H9 (cell line): Measurements from ENCODE around the gene CTNNA3. TPM values are rescaled to one million over a fixed set of nuclear protein-coding genes. Genes with fewer than 3 reads are reported as not detected.

ENCODE experiments used
- DNase-seq: peaks from one replicate; pipeline ENCODE4 v3.0.0-alpha.2; 2017
- H2AFZ ChIP-seq: one replicate; pipeline ENCODE4 v1.6.1; 2013; ENCODE audit warnings: mild to moderate bottlenecking, low read length, control low read depth, moderate library complexity
- H2AK5ac ChIP-seq: 2 replicates; pipeline ENCODE4 v1.6.1; 2013; ENCODE audit warnings: low read length, control low read depth, mixed read lengths; ENCODE audit not compliant: insufficient read length
- H2BK120ac ChIP-seq: one replicate; pipeline ENCODE4 v1.6.1; 2013; ENCODE audit warnings: low read depth, mild to moderate bottlenecking, low read length, control low read depth, inconsistent platforms; ENCODE audit not compliant: poor library complexity, severe bottlenecking
- H2BK12ac ChIP-seq: 2 replicates; pipeline ENCODE4 v1.6.1; 2013; ENCODE audit warnings: low read length, control low read depth, mixed read lengths, low read depth; ENCODE audit not compliant: insufficient read length
- H2BK15ac ChIP-seq: 2 replicates; pipeline ENCODE4 v1.6.1; 2013; ENCODE audit warnings: low read depth, low read length, control low read depth
- H2BK20ac ChIP-seq: one replicate; pipeline ENCODE4 v1.6.1; 2013; ENCODE audit warnings: low read depth, mild to moderate bottlenecking, low read length, control low read depth, inconsistent platforms; ENCODE audit not compliant: poor library complexity, severe bottlenecking
- H2BK5ac ChIP-seq: 2 replicates; pipeline ENCODE4 v1.6.1; 2013; ENCODE audit warnings: low read length, control low read depth, mixed read lengths; ENCODE audit not compliant: insufficient read length
- H3K14ac ChIP-seq: 2 replicates; pipeline ENCODE4 v1.6.1; 2013; ENCODE audit warnings: low read length, control low read depth; ENCODE audit not compliant: insufficient read depth
- H3K18ac ChIP-seq: 2 replicates; pipeline ENCODE4 v1.6.1; 2013; ENCODE audit warnings: low read depth, mild to moderate bottlenecking, mixed read lengths, low read length, control low read depth; ENCODE audit not compliant: insufficient read length
- H3K23ac ChIP-seq: 2 replicates; pipeline ENCODE4 v1.6.1; 2013; ENCODE audit warnings: low read length, control low read depth, mixed read lengths, low read depth; ENCODE audit not compliant: insufficient read length
- H3K23me2 ChIP-seq: 2 replicates; pipeline ENCODE4 v1.6.1; 2013; ENCODE audit warnings: low read depth, mild to moderate bottlenecking, mixed read lengths, low read length, control low read depth; ENCODE audit not compliant: insufficient read length, poor library complexity, severe bottlenecking
- H3K27ac ChIP-seq: 2 replicates; pipeline ENCODE4 v1.5.1; 2013; ENCODE audit warnings: low read length, control low read depth, mixed read lengths, low read depth; ENCODE audit not compliant: insufficient read length
- H3K27me3 ChIP-seq: 2 replicates; pipeline ENCODE4 v1.6.1; 2013; ENCODE audit warnings: low read length, control low read depth, inconsistent platforms; ENCODE audit not compliant: insufficient read depth
- H3K4ac ChIP-seq: 2 replicates; pipeline ENCODE4 v1.6.1; 2013; ENCODE audit warnings: low read depth, mild to moderate bottlenecking, control low read depth, inconsistent platforms, low read length, moderate library complexity
- H3K4me1 ChIP-seq: 2 replicates; pipeline ENCODE4 v1.6.1; 2013; ENCODE audit warnings: low read length, control low read depth, inconsistent platforms; ENCODE audit not compliant: insufficient read depth
- H3K4me2 ChIP-seq: 2 replicates; pipeline ENCODE4 v1.6.1; 2013; ENCODE audit warnings: low read length, control low read depth, mixed read lengths; ENCODE audit not compliant: insufficient read length, insufficient read depth
- H3K56ac ChIP-seq: 2 replicates; pipeline ENCODE4 v1.6.1; 2013; ENCODE audit warnings: low read depth, mild to moderate bottlenecking, mixed read lengths, low read length, control low read depth; ENCODE audit not compliant: insufficient read length
- H3K79me1 ChIP-seq: 2 replicates; pipeline ENCODE4 v1.6.1; 2013; ENCODE audit warnings: low read depth, mild to moderate bottlenecking, moderate library complexity, low read length, control low read depth, inconsistent platforms; ENCODE audit not compliant: insufficient read depth, poor library complexity, severe bottlenecking
- H3K79me2 ChIP-seq: 2 replicates; pipeline ENCODE4 v1.6.1; 2013; ENCODE audit warnings: low read length, control low read depth, inconsistent platforms; ENCODE audit not compliant: insufficient read depth
- H3K9ac ChIP-seq: 2 replicates; pipeline ENCODE4 v1.6.1; 2013; ENCODE audit warnings: low read length, control low read depth, mixed read lengths; ENCODE audit not compliant: insufficient read length; ENCODE audit errors: extremely low read depth
- H3K9me3 ChIP-seq: one replicate; pipeline ENCODE4 v1.6.1; 2013; ENCODE audit warnings: low read depth, low read length, inconsistent platforms; ENCODE audit not compliant: control insufficient read depth
- H3T11ph ChIP-seq: one replicate; pipeline ENCODE4 v1.6.1; 2013; ENCODE audit warnings: mild to moderate bottlenecking, low read length, control low read depth, inconsistent platforms
- H4K20me1 ChIP-seq: one replicate; pipeline ENCODE4 v1.6.1; 2013; ENCODE audit not compliant: control insufficient read depth, insufficient read length, insufficient read depth
- H4K5ac ChIP-seq: 2 replicates; pipeline ENCODE4 v1.6.1; 2013; ENCODE audit warnings: low read depth, mild to moderate bottlenecking, mixed read lengths, low read length, control low read depth; ENCODE audit not compliant: insufficient read length
- H4K8ac ChIP-seq: replicated peaks from 2 replicates; pipeline ENCODE4 v1.6.1; 2013; ENCODE audit warnings: low read length, control low read depth, mixed read lengths, low read depth; ENCODE audit not compliant: insufficient read length
- H4K91ac ChIP-seq: 2 replicates; pipeline ENCODE4 v1.6.1; 2013; ENCODE audit warnings: low read depth, mild to moderate bottlenecking, moderate library complexity, mixed read lengths, low read length, control low read depth; ENCODE audit not compliant: insufficient read length
- H3K27ac Mint-ChIP-seq, 3 experiments: 2 replicates in 2 of 3; 3 replicates in 1 of 3; pipeline ENCODE4 v1.8.0; 2020 to 2021; ENCODE audit warnings: mixed read lengths in 3 of 3, mild to moderate bottlenecking in 1 of 3, moderate library complexity in 1 of 3
- H3K27me3 Mint-ChIP-seq: 2 replicates; pipeline ENCODE4 v1.8.0; 2021; ENCODE audit warnings: low read depth, mild to moderate bottlenecking, moderate library complexity, mixed read lengths
- H3K36me3 Mint-ChIP-seq, 3 experiments: 2 replicates in 2 of 3; 3 replicates in 1 of 3; pipeline ENCODE4 v1.8.0; 2020 to 2021; ENCODE audit warnings: low read depth in 3 of 3, mixed read lengths in 3 of 3; ENCODE audit not compliant: insufficient read depth in 1 of 3
- H3K4me1 Mint-ChIP-seq, 2 experiments: 2 replicates each; pipeline ENCODE4 v1.8.0; 2020; ENCODE audit warnings: mixed read lengths in 2 of 2
- H3K4me3 Mint-ChIP-seq, 2 experiments: 2 replicates in 1 of 2; 3 replicates in 1 of 2; pipeline ENCODE4 v1.8.0; 2020 to 2021; ENCODE audit warnings: mild to moderate bottlenecking in 2 of 2, mixed read lengths in 2 of 2, moderate library complexity in 1 of 2
- H3K9me3 Mint-ChIP-seq, 2 experiments: 2 replicates in 1 of 2; 3 replicates in 1 of 2; pipeline ENCODE4 v1.8.0; 2020; ENCODE audit warnings: mild to moderate bottlenecking in 2 of 2, mixed read lengths in 2 of 2, moderate library complexity in 1 of 2
- CTCF ChIP-seq: fragments of 200-600 bp; sonication (generic); conservative IDR thresholded peaks from 3 replicates; pipeline ENCODE4 v1.8.0; 2021; ENCODE audit warnings: antibody characterized with exemption, mild to moderate bottlenecking
- WGBS: extraction: QIAGEN DNeasy Blood & Tissue Kit; methylation state at CpG from one replicate; pipeline ENCODE4 v1.1.7; 2013; ENCODE audit warnings: missing lambda C conversion rate, low lambda C conversion rate, mixed read lengths; ENCODE audit not compliant: insufficient read length; ENCODE audit errors: extremely low coverage; 5-methylcytosine and 5-hydroxymethylcytosine counted together
- total RNA-seq: library from RNA; stranded (reverse); gene quantifications from 2 replicates; pipeline ENCODE4 v1.2.1, GENCODE V29; 2021

CTNNA3 gene
- total RNA-seq, 1 experiment from 2014 or later = 3.3 TPM

GRCh38 chr10:66837990-66838389, 858.0 kb downstream of the CTNNA3 start:
- Histone ChIP-seq H3K27ac (no peak overlapping the region), H4K8ac (no peak overlapping the region), H3T11ph (no peak overlapping the region), H2BK12ac (no peak overlapping the region), H2BK15ac (no peak overlapping the region), H3K56ac (no peak overlapping the region), H3K9me3 (no peaks in the 10 kb centered on the region), H3K23ac (no peak overlapping the region), H3K18ac (no peak overlapping the region), H3K9ac (no peak overlapping the region), H3K79me2 (no peaks in the 10 kb centered on the region), H2AK5ac (no peak overlapping the region), H3K23me2 (no peaks in the 10 kb centered on the region), H2BK120ac (no peak overlapping the region), H2AFZ (no peak overlapping the region), H4K20me1 (no peaks in the 10 kb centered on the region), H4K5ac (no peak overlapping the region), H2BK20ac (no peak overlapping the region), H3K14ac (no peak overlapping the region), H3K79me1 (no peaks in the 10 kb centered on the region), H3K4ac (no peak overlapping the region), H3K27me3 (no peaks in the 10 kb centered on the region), H3K4me2 (no peak overlapping the region), H3K4me1 (no peaks in the 10 kb centered on the region; the same call in 1 of the 2 replicates), H4K91ac (no peak overlapping the region), H2BK5ac (no peak overlapping the region)
- no peaks in the 10 kb centered on the region for H3K9me3 Mint-ChIP-seq
- DNase-seq = no peak
- H3K4me3 Mint-ChIP-seq = no peak overlapping the region
- TF ChIP-seq CTCF = no peak
- H3K36me3 Mint-ChIP-seq = no peaks in the 10 kb centered on the region
- peaks cover 19 to 22% of the 10 kb centered on the region in 2 experiments for H3K4me1 Mint-ChIP-seq
- no peak overlapping the region for H3K27ac Mint-ChIP-seq
- WGBS = no CpG with 5 or more reads among the region's 1 CpG
- no peaks in the 10 kb centered on the region for H3K27me3 Mint-ChIP-seq
